ENCODE data around the gene KIAA1671.

Gene KIAA1671

DNA sequence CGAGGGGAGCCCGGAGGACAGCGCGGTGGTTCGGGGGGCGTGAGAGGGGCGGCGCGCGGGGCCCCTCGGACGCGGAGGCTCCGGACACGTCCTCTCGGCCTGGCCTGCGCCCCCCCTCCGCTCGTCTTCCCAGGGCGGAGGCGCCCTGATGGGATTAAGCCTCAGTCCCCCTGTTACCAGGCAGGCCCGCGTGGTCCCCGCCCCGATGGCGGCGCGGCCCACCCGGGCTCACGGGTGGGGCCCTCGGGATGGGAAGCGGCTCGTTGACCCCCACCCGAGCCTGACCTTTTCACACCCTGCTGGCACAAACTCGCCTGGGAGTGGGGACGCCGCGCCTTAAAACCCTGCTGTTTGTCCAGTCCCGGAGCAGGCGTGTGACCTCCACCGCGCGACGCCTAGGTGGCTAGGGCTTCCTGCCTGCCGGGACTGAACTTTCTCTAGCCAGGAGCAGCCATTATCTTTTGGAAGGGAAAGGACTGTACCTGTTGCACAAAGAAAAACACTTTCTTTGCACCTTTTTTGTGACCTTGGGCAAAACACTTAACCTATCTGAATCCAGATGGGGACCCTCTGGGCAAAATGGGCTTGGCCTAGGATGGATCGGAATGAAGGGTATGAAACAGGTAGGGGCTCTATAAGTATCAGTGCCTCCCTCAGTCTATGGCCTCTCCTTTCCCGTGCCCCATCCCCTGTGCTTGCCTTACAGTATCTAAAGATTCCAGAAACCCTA, 1.0 kb downstream of the KIAA1671 start:
- DNase-seq, result no peak

DNA sequence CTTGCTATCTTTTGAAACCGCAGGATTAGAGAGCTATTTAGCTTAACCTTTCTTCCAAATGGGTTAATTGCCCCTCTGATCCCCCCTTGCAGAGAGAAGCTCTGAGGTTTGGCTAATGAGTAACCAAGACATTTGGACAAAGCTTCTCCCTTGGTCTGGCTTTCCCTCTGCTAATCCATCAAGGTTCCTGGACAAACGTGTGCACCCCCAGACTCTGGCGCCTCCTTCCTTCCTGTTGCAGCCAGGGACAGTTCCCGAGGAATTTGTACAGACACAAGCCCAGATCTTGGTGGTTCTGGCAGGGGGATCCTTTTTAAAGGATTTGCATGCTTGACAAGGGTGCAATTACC, 1.6 kb downstream of the KIAA1671 start:
- no peak for DNase-seq

DNA sequence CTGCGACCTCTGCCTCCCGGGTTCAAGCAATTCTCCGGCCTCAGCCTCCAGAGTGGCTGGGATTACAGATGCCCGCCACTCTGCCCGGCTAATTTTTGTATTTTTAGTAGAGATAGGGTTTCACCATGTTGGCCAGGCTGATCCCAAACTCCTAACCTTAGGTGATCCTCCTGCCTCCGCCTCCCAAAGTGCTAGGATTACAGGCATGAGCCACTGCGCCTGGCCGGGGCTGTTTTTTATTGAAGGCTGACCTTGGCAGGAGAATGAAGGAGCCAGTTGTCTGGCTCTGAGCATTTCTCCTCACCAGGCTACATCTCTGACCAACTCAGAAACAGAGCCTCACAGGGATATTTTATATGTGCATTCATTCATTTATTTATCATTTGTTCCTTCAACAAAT, 2.3 kb downstream of the KIAA1671 start:
- no peak for DNase-seq

DNA sequence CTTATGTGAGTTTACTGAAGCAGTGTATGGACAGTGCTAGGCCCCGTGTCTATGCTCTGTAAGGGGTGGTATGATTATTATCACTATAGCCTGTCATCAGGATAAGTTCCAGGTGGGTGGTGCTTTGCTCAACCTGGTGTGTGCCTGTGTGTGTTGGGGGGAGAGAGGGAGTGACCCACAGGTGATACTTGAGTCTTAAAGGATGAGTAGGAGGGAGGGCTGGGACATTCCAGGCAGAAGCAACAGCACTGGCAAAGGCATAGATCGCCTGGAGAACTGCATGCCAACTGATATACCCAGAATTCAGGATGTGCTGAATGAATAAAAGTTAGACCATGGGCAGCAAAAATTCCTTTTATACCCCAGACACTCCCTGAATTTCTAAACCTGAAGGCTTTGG, 4.5 kb downstream of the KIAA1671 start:
- no peak for DNase-seq

DNA sequence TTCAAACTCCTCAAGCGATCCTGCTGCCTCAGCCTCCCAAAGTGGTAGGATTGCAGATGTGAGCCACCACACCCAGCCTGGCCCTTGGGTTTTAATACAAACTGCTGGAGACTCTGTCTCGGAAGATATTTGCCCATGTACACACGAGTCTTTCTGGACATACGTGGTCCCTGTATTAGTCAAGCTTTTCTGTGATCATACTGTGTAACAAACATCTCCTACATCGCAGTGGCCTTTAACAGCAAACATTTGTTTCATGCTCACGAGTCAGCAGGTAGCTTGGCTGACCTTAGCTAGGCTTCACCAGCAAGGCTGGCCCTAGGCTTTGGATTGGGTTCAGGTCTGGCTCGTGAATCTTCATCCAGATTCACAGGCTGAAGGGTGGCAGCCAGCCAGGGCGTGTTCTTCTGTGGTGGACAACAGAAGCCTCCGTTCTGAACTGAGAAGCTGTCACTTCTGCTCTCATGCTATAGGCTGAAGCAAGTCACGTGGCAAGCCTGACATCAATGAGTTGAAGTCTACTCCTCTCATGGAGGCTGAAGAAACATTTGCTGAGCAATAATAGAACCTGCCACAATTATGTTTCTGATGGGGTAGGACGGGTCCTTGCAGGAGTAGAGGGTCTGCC, 8.8 kb downstream of the KIAA1671 start:
- DNase-seq, result no peak

DNA sequence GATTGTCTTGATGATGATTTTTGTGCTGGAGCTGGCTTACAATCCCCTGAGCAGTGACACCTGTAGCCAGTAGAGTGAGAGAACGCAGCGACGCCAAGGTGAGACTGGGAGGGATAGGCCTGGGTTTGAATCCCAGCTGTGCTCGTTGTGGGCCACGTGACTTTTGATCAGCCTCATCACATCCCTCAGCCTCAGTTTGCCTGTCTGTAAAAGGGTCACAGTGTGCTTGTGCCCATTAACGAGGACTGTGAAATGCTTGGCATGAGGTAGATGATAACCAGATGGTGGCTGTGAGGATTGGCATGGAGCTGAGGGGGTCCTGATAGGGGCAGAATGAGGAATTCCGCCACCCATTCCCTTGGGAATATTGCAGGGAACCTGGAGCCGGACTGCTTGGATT, 9.6 kb downstream of the KIAA1671 start:
- no peak for DNase-seq

DNA sequence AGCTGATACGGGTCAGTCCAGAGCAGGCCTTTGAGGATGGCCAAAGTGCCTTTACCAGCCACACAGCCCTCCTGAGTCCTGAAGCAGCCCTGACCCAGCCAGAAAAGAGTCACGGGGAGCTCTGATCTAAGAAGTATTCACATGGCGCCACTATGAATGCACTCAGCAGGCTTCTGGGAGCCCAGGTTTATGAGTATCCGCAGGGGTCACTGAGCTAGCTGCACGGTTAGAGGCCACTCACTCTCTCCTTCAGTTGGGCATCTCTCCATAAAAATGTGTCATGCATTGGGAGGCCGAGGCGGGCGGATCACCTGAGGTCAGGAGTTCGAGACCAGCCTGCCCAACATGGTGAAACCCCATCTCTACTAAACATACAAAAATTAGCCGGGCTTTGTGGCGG, 10.3 kb downstream of the KIAA1671 start:
- DNase-seq, result no peak

DNA sequence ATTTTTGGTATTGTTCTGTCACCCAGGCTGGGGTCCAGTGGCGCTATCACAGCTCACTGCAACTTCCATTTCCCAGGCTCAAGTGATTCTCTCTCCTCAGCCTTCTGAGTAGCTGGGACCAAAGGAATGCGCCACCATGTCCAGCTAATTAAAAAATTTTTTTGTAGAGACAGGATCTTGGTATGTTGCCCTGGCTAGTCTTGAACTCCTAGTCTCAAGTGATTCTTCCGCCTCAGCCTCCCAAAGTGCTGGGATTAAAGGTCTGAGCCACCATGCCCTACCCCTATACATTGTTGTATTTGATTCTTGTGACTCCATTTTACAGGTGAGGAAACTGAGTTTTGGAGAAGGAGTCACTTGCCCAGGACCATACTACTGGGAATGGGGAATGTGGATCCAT, 11.9 kb downstream of the KIAA1671 start:
- DNase-seq, result no peak

DNA sequence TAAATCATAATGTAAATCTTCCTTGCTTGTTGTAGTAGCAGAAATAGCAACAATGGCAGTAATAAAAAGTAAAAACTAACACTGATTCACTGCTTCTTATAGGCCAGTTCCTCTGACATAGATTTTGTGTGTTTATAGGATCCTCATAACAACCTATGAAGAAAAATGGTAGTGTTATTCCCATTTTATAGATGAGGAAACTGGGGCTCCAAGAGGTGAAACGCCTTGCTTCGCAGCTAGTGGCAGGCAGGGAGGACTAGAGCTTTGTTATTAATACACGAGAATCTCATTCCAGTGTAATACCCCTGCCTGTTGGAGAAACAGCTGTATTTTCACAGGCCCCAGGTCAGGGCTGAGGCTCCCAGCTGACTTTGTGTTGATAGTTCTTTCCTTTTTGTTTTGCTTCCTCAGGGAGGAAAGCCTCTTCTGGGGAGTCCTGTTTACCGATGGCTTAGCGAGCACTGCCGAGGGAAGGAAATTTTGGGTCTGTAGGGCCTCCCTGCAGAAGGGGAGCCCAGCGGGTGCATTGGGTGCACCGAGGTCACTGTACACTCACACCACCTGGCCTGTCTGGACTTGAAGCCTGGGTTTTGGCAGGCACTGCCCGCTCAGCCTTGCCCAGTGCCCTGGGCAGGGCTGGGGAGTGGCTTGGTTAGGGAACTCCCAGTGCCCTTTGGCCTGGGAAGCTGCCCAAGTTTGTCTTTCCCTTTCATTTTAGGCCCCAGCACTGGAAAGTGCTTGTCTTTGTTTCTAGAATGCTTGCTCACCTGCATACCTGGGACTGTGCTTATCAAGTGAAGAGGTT, 13.5 kb downstream of the KIAA1671 start:
- DNase-seq, result no peak

DNA sequence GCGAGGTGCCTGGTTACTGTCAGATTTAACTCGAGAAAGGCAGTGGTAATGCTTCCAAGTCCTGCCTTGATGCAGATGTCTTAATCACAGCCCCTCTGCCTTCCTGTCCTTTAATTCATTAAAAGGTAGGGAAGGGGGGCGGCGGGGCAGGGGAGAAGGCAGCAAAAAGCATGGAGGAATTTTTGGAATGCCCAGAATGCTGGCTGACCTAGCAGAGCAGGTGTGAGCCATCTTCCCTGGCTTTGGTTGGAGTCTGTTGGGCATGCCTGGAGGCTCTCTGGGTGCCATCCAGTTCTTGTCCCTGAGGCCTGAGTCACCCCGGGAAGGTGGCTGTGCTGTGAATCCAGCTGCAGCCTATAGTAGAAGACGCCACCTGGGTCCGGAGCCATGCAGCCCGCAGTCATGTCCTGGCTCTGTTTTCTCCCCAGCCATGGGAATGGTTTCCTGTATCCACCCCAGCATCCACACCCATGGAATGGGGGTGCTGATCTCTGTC, 15.6 kb downstream of the KIAA1671 start:
- DNase-seq, result no peak

DNA sequence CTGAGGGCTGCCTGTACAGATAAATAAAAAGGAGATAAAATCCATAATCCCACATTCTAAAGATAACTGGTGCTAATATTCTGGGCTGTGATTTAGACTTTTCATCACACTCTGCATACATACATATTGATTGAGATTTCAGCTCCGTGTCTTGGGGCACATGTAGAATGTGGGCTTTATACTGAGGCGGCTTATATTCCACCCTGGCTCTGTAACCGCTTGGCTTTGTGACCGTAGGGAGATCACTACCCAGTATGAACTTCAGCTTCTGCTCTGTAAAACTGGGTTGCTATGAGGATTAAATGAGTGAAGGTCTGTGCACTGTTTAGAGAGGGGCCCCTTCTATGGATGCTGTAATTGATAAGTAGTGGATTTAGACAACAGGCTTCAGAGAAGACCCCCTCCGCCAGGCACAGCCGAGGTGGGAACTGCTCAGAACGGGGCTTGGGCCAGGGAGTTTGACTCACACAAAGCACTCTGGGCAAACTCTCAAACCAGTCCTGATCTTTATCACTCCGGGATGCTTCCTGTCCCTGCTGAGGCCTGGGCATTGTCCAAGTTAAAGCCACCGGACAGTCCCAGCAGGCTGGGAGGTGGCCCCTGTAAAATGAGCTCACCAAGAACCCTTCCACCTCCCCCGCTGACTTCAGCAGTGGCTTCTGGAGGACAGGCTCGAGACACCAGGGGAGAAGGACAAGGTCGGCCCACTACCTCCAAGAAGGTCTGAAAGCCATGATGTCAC, 17.2 kb downstream of the KIAA1671 start:
- no peak for DNase-seq

DNA sequence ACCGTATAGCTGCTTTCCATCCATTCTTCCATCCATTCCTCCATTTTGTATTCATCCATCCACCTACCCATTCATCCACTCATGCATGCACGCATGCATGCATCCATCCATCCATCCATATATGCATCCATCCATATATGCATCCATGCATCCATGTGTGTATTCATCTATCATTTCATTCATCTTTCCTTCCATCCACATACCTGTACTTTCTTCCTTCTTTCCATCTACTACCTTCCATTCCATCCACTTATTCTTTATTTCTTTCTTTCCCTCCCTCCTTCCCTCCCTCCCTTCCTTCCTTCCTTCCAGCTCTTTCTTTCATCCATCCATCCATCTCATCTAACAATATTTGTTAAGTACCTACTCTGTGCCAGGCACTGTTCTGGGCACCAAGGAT, 19.9 kb downstream of the KIAA1671 start:
- DNase-seq, result no peak

DNA sequence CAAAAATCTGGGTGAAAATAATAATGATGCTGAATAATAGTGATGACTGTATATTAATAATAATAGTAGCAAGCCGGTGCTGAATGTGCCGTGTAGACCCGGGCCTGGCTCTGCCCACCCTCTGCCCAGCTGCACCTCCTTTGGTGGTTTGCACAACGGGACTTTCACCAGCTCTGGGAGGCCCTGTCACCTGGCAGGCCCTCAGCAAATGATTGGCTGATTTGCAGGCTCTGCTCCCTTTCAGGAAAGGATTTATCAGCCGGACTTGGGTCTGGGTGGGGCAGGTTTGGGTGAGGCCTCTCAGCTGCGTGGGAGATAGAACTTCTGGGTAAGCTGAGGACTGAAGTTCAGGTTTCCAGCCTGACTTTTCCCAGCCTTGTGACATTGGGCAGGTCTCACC, 21.4 kb downstream of the KIAA1671 start:
- no peak for DNase-seq

DNA sequence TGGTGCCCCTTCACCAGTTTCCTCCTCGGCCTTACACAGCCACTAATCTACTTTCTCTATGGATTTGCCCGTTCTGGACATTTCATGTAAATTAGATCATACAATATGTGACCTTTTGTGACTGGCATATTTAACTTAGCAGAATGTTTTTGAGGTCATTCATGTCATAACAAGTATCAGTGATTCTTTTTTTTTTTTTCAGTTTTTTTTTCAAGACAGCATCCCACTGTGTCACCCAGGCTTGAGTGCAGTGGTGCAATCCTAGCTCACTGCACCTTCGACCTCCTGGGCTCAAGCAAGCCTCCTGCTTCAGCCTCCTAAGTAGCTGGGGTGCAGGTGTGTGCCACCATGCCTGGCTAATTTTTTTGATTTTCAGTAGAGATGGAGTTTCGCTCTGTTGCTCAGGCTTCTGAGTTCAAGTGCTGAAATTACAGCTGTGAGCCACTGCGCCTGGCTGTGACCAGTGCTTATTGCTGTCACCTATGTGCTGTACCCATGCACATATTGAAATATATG, 22.7 kb downstream of the KIAA1671 start:
- no peak for DNase-seq

DNA sequence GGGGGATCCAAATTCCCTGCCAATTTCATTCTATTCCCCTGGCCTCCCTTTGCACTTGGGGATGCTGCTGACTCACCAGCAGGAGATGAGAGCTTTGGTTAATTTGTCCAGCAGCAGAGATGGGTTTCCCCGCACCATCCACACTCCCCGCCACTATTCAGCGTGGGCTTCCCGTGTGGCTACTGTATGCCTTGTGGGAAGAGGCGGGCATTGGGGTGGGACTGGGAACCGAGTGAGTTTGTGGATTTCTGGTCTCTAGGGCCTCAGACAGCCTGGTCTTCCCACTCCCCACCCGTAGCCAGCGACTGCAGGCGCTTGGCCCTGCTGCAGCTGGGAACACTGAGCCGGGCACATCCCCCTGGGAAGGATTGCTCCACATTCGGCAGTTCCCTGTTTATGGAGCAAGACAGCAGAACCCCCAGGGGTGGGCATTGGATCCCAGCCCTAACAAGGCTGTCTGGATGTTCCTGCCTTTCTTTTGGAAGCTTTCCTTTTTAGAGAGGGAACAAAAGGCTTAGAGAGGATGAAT, 23.4 kb downstream of the KIAA1671 start:
- DNase-seq, result no peak

DNA sequence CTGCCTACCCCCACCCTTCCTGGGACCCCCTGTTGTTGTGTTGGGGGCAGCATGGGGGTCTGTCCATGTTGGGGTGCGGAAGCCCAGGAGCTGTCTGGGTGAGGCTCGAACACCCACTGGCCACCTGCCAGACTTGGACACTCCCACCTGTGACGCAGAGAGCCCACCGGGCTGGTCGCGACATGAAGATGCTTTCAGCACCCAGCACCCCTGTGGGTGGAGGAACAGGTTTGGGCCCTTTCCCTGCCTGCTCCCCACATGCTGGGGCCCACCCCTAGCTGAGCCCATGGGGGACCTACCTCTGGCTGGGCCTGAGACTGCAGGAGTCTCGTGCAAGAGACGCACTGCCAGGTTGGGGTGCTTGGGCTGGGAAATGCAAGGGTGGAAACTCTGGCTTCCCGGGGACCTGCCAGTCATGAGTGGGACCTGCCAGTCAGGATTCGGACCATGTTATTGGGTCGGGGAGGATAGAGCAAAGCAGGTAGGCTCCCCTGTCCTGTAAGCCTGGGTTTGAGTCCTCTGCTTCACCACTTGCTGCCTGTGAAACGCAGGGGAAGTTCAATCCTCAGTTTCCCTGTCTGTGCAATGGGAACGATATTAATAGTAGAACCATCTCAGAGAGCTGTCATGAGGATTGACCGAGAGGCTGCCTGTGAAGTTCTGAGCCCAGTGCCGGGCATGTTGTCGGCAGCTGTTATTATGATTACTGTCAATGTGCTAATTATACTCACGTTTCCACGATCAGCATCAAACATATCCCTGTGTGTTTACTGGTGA, 24.1 kb downstream of the KIAA1671 start:
- DNase-seq, result no peak

DNA sequence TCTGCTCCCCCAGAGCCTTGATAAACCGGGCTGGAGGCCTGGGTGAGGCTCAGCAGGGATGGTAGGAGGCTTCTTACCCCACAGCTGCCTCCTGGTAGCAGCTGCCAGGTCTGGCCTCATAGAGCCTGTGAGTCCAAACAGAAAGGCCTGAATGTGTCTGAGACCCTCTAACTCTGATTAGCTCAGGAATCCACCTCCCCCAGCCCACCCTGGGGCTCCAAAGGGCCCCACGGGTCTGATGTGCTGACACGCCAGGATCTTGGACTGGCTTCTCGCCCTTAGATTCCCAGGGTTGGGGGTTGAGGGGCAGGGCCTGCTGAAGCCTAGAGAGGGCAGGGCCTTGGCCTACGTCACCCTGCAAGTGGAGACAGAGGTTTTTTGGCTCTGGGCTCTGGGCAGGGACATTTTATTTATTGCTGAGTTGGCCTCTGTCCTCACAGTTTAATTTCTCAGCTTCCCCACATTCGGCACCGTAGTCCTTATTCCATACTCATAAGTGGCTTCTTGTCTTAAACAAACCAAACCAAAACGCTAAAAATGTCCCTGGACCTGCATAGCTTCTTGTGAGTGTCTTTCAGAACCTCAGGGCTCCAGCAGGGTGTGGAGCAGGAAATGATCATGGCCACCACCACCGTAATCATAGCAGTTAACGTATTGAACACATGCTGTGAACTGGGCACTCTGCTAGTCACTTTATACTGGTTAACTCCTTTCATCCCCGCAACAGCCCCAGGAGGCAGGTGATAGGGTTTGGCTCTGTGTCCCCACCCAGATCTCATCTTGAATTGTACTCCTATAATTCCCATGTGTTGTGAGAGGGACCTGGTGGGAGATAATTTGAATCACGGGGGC, 25.1 kb downstream of the KIAA1671 start:
- DNase-seq, result no peak

DNA sequence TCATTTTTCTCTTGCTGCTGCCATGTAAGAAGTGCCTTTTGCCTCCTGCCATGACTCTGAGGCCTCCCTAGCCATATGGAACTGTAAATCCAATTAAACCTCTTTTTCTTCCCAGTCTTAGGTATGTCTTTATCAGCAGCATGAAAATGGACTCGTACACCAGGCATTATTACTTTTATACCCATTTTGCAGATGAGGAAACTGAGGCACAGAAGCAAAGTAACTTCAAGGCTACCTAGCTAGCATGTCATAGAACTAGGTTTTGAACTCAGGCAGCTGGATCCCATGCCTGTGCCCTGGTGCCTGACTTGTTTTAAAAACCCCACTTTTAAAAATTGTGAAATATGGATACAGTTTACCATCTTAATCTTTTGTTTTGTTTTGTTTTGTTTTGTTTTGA, 25.8 kb downstream of the KIAA1671 start:
- DNase-seq, result no peak

DNA sequence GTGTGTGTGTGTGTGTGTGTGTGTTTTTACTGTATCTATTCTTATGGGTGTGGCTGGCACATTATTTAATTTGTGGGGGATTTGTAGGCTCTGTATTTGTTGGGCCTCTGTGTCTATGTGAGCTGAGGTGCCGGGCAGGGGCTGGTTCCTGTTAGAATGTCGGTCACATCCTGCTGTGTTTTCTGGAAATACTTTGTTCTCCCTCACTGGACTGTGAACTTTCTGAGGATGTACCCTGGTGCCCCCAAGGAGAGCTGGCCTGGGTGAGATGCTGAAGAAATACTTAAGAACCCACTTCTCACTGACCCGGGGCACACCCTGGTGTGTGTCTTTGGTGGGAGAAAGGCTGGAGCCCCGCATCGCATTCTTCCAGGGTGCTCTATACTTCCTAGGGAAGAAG, 28.6 kb downstream of the KIAA1671 start:
- DNase-seq, result no peak

DNA sequence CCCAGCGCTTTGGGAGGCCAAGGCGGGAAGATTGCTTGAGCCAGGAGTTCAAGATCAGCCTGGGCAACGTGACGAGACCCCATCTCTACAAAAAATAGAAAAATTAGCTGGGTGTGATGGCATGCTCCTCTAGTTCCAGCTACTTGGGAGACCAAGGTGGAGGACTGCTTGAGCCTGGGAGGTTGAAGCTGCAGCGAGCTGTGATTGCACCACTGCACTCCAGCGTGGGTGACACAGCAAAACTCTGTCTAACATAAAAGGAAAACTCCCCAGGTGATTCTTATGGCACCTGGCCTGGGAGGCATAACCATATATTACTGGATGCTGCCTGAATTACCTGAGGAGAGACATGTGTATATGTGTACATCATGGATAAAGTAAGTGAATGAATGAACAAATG, 29.1 kb downstream of the KIAA1671 start:
- DNase-seq, result no peak

All from DMS79 treated with DMSO at 0.1 percent for 48 hours (cell line).